ENCODE results near the gene GPR39.

DNA sequence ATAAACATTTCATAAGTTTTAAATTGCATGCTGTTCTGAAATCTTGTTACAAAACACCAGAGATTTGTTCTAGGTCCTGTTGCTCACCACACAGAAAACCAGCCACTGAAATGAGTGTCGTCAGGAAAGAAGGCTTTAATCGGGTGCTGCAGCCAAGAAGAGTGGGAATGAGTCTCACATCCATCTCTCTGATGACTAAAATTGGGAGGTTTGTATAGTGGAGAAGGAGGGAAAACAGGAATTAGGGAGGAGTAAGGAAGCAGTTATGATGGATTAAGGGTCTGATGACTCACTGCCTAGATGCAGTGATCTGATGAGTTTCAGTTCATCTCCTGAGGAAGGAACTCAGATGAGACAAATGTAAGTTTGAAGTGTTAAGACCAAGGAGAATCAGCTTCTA, 42.1 kb upstream of the GPR39 start:
- TF ChIP-seq CTCF (IDR thresholded peaks at IDR 0.05): no peak
- TF ChIP-seq, protein P1, sequence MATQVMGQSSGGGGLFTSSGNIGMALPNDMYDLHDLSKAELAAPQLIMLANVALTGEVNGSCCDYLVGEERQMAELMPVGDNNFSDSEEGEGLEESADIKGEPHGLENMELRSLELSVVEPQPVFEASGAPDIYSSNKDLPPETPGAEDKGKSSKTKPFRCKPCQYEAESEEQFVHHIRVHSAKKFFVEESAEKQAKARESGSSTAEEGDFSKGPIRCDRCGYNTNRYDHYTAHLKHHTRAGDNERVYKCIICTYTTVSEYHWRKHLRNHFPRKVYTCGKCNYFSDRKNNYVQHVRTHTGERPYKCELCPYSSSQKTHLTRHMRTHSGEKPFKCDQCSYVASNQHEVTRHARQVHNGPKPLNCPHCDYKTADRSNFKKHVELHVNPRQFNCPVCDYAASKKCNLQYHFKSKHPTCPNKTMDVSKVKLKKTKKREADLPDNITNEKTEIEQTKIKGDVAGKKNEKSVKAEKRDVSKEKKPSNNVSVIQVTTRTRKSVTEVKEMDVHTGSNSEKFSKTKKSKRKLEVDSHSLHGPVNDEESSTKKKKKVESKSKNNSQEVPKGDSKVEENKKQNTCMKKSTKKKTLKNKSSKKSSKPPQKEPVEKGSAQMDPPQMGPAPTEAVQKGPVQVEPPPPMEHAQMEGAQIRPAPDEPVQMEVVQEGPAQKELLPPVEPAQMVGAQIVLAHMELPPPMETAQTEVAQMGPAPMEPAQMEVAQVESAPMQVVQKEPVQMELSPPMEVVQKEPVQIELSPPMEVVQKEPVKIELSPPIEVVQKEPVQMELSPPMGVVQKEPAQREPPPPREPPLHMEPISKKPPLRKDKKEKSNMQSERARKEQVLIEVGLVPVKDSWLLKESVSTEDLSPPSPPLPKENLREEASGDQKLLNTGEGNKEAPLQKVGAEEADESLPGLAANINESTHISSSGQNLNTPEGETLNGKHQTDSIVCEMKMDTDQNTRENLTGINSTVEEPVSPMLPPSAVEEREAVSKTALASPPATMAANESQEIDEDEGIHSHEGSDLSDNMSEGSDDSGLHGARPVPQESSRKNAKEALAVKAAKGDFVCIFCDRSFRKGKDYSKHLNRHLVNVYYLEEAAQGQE (IDR thresholded peaks at IDR 0.05; ENCODE audit: insufficient read depth in 1 of 2, low read depth in 2 of 2, low read length in 1 of 2): no peak
- no peak for TF ChIP-seq POLR2AphosphoS5 (IDR thresholded peaks at IDR 0.05; ENCODE audit: low read depth, low read length)
- no peak for TF ChIP-seq TCF7L2 (IDR thresholded peaks at IDR 0.05; ENCODE audit: low read depth, low read length)

Data from Panc1 (cell line).